ENCODE measurements around the gene OPRD1.

GRCh38 chr1:28882009-28882628 is 70.1 kb downstream of the OPRD1 start:
- TF ChIP-seq POLR2A (IDR thresholded peaks at IDR 0.05) (no peak), CTCF (IDR thresholded peaks at IDR 0.05 in 4 of 5, conservative IDR thresholded peaks at IDR 0.05 in 1 of 5) (peak; percentile 87 to 93 (median 92))
